A673 (cell line): ENCODE results near the gene MAMSTR. TPM values are rescaled to one million over a fixed set of nuclear protein-coding genes. Genes with fewer than 3 reads are reported as not detected.

Source experiments
- BruUV-seq: library from RNA; stranded (reverse); fragments of 400-500 nt; replicated peaks from 2 replicates; lab custom pipeline; 2021; lab: Mats Ljungman, UMichigan
- CTCF ChIA-PET: fragments of 300-600 bp; sonication (Branson Sonifier 250); formaldehyde crosslinking; loops from one replicate; lab custom pipeline; 2022; ENCODE audit warnings: antibody characterized with exemption; lab: Charles Lee
- POLR2A ChIA-PET: fragments of 300-600 bp; sonication (Branson Sonifier 250); formaldehyde crosslinking; loops from one replicate; lab custom pipeline; 2022; ENCODE audit warnings: antibody characterized with exemption; ENCODE audit not compliant: low non-redundant PET; lab: Charles Lee
- DNase-seq: peaks from one replicate; pipeline ENCODE4 v3.0.0-alpha.2; 2015; ENCODE audit warnings: low spot score
- H3K27ac ChIP-seq: fragments of 200-600 bp; sonication (generic); 2 replicates; pipeline ENCODE4 v1.5.1; 2016; ENCODE audit warnings: mixed run types, low read depth, mild to moderate bottlenecking, mixed read lengths, antibody characterized with exemption, low read length; ENCODE audit not compliant: poor library complexity, severe bottlenecking
- H3K27me3 ChIP-seq: fragments of 200-600 bp; sonication (generic); replicated peaks from 2 replicates; pipeline ENCODE4 v1.6.1; 2017; ENCODE audit warnings: mixed run types, low read depth, mild to moderate bottlenecking, mixed read lengths, antibody characterized with exemption, low read length; ENCODE audit not compliant: insufficient read depth, poor library complexity
- H3K36me3 ChIP-seq: fragments of 200-600 bp; sonication (generic); 2 replicates; pipeline ENCODE4 v1.6.1; 2016; ENCODE audit warnings: mixed run types, mild to moderate bottlenecking, mixed read lengths, antibody characterized with exemption, low read length; ENCODE audit not compliant: insufficient read depth, poor library complexity, severe bottlenecking
- H3K4me1 ChIP-seq: fragments of 200-600 bp; sonication (generic); 2 replicates; pipeline ENCODE4 v1.6.1; 2017; ENCODE audit warnings: mixed run types, mild to moderate bottlenecking, mixed read lengths, antibody characterized with exemption, low read length; ENCODE audit not compliant: insufficient read depth, poor library complexity, severe bottlenecking
- H3K4me3 ChIP-seq: fragments of 200-600 bp; sonication (generic); 2 replicates; pipeline ENCODE4 v1.5.1; 2016; ENCODE audit warnings: low read depth, mixed run types, mild to moderate bottlenecking, mixed read lengths, low read length; ENCODE audit not compliant: poor library complexity, severe bottlenecking
- H3K9me3 ChIP-seq: fragments of 200-600 bp; sonication (generic); 2 replicates; pipeline ENCODE4 v1.6.1; 2016; ENCODE audit warnings: mixed run types, low read depth, mild to moderate bottlenecking, mixed read lengths, antibody characterized with exemption, low read length; ENCODE audit not compliant: poor library complexity, severe bottlenecking
- CTCF ChIP-seq: fragments of 300-800, 200-600 bp; sonication (generic); conservative IDR thresholded peaks from 2 replicates; pipeline ENCODE4 v1.5.1; 2017; ENCODE audit warnings: low read depth, mild to moderate bottlenecking, antibody characterized with exemption, low read length, moderate library complexity, mixed read lengths
- EZH2 ChIP-seq: fragments of 200-600 bp; sonication (generic); IDR thresholded peaks from 2 replicates; pipeline ENCODE4 v1.6.1; 2017; ENCODE audit warnings: borderline replicate concordance, low read depth, mild to moderate bottlenecking, mixed read lengths, antibody characterized with exemption, low read length; ENCODE audit not compliant: poor library complexity, severe bottlenecking
- intact Hi-C: fragments of 100-400 bp; cut with micrococcal nuclease; formaldehyde crosslinking; loops from one replicate; pipeline ENCODE4 v1.10.0; 2022; ENCODE audit not compliant: unreplicated experiment
- total RNA-seq: library from RNA; stranded (reverse); gene quantifications from 2 replicates; pipeline ENCODE4 v1.2.3, GENCODE V29; 2021

Gene MAMSTR
- total RNA-seq, 1 experiment from 2014 or later = 4.7 TPM

- BruUV-seq = no TSS peak
- Histone ChIP-seq H3K36me3 (no peaks in the 10 kb centered on the region), H3K27me3 (peaks cover 3% of the 10 kb centered on the region), H3K27ac (no peak overlapping the region), H3K4me1 (no peaks in the 10 kb centered on the region), H3K4me3 (no peak overlapping the region), H3K9me3 (no peaks in the 10 kb centered on the region)
- intact Hi-C loops = no loop called here
- DNase-seq = no peak
- TF ChIP-seq CTCF = no peak
- no peak for TF ChIP-seq EZH2
- ChIA-PET CTCF (no interaction called here), POLR2A (interaction anchor here (0.7 kb wide), 1 partner anchor 77 kb away, joined by 6 read pairs; no protein-coding TSS in a partner anchor)
These were observed 41.1 kb upstream of the MAMSTR start for GRCh38 chr19:48760504-48761205.

GRCh38 chr19:48757741-48758144 is 38.2 kb upstream of the MAMSTR start:
- H3K36me3 ChIP-seq = no peaks in the 10 kb centered on the region
- DNase-seq = no peak
- intact Hi-C loops = no loop called here
- no peak overlapping the region for H3K4me3 ChIP-seq
- TF ChIP-seq CTCF = no peak
- TF ChIP-seq EZH2 = no peak
- peaks cover 3% of the 10 kb centered on the region for H3K27me3 ChIP-seq
- BruUV-seq = no TSS peak
- H3K27ac ChIP-seq = no peak overlapping the region
- H3K4me1 ChIP-seq = no peaks in the 10 kb centered on the region
- CTCF ChIA-PET = no interaction called here
- H3K9me3 ChIP-seq = no peaks in the 10 kb centered on the region
- POLR2A ChIA-PET = no interaction called here

- H3K36me3 ChIP-seq = no peaks in the 10 kb centered on the region
- intact Hi-C loops = no loop called here
- H3K9me3 ChIP-seq = no peaks in the 10 kb centered on the region
- H3K27me3 ChIP-seq = peaks cover 3% of the 10 kb centered on the region
- ChIA-PET POLR2A (no interaction called here), CTCF (no interaction called here)
- no peak for DNase-seq
- no peak for TF ChIP-seq EZH2
- TF ChIP-seq CTCF = no peak
- H3K4me3 ChIP-seq = no peak overlapping the region
- no peak overlapping the region for H3K27ac ChIP-seq
- BruUV-seq = no TSS peak
- H3K4me1 ChIP-seq = no peaks in the 10 kb centered on the region
These were observed 37.7 kb upstream of the MAMSTR start for GRCh38 chr19:48757089-48757675.
